NCI-H524 treated with DMSO at 0.1 percent for 48 hours (cell line): ENCODE data around the gene IGFBP2.

Experiments used
- DNase-seq: peaks from one replicate; lab custom pipeline; 2025; lab: John Stamatoyannopoulos, UW

IGFBP2 gene

DNA sequence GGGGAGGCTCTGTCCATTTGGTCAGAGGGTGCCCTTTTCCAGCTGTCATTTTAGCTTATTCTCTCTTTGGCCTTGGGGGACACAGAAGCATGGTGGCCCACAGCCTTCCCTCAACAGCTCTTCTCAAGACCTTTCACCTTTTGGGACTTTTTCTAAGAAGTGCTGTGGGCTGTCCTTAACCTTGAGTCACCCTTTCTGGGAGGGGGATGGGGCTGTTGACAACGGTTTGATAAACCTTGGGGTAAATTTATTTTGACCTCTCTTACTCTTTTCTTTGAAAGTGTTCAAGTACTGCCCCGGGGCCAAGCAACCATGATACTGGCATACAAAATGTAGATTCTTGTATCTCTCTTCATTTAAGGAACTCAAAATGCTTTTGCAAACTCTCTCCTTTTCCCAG lies 48.5 kb downstream of the IGFBP2 start:
- no peak for DNase-seq

DNA sequence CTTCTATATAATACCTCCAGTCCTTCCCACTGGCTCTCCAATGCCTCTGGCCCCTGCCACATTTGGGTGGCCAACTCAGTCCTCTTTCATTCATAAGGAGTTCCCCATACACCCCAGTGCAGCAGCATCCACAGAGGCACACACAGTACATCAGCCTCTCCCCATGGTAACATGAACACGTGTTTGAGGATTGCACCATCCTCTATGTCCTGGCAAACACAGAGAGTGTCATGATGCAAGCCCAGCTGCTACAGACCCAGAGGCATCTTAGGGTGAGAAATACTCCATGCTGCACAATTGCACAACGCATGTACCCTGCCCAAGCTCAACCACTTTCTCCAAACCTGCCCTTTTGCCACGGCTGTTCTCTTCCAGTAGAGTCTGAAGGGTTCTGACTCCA lies 50.6 kb downstream of the IGFBP2 start:
- no peak for DNase-seq

DNA sequence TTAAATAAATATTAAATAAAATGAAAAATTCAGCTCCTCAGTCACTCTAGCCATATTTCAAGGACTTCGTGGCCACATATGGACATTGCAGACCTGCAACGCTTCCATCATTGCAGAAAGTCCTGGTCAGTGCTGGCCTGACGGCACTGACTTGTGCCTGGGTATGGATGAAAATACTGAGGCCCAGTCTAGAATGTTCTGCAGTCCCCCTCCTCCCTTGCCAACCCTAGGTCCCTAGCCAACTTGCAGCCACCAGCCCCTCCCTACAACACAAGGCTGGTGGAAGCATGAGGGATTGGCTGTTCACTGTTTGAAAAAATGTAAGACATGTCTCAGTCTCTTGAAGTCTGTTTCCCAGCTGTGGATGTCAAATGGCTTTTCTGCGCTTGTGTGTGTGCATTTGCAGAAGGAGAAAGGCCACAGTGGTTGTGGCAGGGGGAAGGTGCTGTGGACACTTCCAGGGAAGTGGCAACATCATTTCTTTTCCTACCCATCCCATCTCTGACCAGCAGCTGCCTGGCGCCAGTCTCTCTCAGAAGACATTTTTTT lies 52.2 kb downstream of the IGFBP2 start:
- no peak for DNase-seq

DNA sequence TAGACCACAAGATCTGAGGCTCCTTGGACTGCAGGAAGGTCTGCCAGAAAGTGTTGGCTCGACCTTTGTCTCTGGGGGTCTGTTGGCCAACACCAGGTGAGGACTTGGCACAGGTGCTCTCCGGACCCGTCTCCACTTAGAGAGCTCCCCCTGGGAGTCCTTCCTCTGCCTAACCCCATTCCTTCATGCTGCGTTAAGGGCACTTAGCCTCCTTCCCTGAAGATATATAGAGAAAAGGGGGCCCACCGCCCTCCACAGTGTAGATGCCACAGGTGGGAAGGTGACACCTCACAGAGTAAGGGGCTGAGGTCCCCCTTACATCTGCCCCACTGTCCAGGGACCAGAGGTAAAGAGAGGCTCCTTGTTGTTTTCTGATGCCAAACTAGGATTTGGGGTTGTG lies 53.9 kb downstream of the IGFBP2 start:
- DNase-seq: no peak

DNA sequence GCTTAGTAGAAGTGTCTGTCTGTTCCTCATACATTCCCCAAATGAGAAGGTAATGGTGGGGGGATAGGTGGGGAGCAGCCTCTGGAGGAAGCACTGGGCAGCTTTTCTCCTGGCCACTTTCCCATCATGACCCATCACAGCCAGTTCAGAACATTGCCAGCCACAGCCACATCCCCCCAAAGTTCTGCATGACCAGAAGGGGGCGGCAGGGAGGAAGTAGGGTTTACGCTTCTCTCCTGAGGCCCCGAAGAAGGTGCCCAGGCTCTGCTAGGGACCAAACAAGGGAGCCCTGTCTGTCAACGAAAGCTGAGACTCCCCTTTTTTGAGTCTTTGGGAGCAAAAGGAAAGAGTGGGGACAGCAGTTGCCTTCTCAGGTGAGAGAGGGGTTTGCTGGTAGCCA lies 54.4 kb downstream of the IGFBP2 start:
- DNase-seq: no peak

DNA sequence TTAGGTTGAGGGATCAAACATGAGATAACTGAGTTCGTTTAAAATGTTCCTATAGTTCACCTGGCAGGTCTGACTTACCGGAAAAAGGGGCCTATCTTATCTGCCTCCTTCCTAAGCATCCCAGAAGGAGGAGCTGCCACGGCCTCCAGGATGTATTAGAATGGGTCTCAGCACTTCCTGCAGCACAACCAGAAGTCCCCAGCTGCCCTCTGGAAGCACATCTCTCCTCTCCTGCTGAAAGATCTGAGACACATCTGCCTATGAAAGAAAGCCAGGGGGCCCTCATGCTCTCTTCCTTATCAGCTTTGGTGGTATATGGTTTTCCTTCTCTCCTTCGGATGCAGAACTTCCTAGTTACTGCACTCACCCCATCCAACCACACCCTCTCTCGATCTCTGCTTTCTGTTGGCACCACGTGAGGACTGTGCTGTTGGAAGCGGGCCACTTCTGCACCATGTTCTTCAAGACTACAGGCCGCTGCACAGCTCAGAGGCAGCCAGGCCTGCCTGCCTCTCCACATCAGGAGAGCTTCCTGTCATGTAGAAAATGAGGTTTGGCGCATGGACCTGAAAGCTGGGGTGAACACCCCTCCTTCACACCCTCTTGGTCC lies 55.6 kb downstream of the IGFBP2 start:
- DNase-seq: no peak

DNA sequence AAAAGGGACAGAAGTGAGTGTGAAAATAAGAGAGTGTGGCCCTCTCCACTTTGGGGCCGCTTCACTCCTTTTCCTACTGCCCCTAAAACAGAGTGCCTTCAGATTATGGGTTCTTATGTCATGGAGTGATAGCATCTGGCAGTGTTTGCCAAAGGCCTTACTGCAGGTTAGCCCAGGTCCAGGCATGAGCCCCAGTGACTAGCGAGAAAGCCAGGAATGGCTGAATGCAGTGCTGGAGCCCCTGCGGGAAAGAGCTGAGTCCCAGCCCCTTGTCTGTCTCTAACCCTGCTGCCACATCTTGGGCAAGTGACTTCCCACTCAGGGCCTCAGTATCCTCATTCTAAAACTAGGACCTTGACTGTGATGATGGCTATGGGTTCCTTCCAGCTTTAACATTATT lies 56.2 kb downstream of the IGFBP2 start:
- DNase-seq: no peak

DNA sequence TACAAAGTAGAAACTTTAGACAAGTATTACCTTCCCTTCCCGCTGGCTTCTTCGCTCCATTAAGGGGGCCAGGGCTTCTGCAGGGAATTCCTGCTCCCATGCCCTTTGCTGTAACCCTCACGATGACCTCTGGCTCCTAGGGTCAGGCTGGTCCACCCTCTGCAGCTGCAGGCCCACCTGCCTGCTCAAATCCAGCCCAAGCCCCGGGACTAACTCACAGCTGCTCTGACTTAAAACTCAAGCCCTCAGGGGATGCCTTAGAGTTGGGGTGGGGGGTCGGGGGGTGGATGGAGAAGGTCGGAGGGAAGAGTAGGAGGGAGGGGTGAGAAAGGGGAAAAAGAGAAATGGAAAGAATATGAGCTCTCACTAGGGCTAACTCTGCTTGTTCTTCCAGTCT lies 57.2 kb downstream of the IGFBP2 start:
- DNase-seq: no peak

DNA sequence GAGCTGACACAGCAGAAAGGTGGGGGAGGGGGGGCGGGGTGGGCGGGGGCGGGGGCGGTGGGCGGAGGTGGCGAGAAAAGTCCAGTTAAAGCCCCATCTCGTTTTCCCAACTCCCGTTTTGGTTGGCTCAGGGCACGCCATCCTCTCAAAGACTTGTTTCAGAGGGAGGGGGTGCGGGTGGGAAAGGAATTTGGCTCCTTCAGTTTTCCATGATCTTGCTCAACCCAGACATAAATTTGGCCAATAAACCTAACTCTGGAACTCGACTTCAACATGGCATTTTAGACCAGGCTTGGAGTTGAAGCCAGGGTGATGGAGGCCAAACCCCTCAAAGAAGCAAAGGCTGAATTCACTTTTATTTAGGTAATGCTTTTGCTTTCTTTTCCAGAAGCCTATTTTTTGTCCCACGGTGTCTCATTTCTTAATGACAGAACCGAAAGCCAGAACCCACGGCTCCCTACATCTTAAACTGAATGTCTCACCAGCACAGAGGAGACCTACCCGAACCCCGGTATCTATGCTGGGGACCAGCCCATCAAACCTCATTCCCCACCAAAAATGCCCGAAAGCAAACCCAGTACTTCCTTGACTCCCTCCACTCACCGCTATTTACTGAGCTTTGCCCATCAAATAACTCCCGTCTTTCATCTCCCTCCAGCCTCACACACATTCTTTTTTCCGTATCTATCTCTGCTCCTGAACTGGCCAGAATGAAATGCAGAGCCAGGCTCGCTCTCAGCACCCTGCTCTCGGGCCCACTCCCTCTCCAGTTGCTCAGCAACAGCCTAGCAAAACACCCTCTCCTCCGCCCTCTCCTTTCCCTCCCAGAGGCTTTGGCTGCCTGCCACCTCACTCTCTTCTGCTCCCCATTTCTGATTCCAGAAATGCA lies 57.9 kb downstream of the IGFBP2 start:
- DNase-seq: peak; percentile 49

DNA sequence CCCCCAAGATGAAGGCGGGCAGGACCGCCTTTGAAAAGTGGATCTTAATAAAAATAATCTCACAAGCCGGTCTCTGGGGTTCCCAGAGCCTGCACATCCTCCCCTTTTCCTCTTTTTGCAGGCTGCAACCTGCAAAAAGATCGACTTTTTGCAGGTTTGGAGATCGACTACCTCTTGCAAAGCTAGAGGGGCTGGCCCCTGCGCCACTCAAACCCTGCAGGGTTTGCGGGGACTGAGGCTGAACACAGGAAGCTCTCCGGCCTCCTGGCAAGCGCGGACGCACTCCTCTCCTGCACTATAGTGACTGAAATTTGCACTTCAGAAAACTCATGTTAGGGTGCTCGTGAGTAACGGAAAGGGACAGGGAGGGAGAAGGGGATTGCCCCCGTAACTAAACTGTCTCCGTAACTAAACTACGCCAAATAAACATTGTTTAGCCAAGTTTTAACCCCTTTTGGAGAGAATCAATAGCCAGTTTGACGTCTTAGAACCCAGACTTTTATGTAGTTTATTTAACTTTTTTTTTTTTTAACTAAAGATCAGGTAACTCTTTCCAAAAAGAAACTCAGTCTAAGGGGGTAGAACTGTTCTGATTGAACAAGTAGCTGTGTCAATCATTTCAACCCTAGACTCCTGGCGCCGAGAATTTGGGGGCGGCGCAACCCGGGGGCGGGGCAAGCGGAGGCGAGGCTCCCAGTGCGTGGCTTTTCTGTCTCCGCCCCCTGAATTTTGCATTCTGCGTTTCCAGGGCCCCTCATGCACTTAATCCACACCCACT lies 59.6 kb downstream of the IGFBP2 start:
- peak; percentile 77 for DNase-seq

DNA sequence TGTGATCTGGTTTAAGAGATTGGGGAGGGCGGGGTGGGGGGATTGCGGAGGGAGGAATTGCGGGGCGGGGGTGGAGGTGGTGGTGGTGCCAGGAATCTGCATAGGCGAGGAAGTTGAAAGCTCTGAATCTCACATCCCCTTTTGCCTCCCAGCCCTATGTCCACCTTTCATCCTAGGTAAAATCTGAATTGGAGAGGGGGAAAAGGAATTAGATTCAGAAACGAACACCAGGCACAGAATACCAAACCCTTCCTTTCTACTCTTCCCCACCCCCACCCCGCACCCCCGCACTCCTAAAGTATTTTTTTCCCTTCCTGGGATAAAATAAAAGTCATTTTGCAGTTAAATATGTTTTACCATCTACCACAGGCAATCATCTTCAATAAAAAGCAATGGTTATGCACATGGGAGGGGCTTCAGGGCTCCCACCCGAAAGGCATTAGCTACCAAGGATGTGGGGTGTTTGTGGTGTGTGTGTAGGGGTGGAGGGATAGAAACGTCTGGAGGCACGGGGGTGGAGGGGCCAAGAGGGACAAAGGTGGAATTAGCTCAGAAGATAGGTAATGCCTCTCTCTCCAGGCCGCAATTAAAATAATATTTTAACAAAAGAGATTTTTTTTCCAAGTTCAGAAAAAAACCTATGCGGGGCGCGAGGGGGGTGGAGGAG lies 60.3 kb downstream of the IGFBP2 start:
- DNase-seq: no peak

DNA sequence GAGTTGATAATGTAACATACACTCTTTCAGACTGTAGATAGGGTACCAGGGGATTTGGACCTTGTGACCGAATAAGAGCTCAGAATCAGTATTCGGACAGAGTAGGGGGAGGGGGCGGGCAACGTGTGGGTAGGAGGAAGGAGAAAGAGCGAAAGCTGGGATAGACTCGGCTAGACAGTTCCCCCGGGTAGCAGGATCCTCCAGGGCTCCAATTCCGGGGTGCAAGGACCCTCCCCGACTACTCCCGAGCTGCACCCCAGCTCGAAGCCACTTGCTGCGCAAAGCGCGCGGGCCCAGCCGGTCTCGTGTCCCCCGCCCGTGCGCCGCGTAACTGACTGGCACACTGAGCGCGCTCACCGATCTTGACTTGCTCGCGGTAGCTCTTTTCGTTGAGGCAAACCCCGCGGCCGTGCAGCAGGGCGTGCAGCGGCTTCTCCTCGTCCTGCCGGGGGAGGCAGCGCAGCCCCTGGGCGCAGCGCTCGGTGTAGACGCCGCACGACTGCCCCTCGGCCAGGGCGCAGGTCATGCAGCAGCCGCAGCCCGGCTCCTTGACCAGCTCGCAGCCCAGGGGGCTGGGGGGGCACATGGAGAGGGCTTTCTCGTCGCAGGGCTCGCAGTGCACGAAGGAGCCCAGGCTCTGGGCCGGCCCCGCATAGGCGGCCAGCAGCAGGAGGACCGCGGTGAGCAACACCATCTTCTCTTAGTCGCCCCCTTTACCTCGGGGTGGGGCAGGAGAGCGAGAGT lies 61.0 kb downstream of the IGFBP2 start:
- no peak for DNase-seq

DNA sequence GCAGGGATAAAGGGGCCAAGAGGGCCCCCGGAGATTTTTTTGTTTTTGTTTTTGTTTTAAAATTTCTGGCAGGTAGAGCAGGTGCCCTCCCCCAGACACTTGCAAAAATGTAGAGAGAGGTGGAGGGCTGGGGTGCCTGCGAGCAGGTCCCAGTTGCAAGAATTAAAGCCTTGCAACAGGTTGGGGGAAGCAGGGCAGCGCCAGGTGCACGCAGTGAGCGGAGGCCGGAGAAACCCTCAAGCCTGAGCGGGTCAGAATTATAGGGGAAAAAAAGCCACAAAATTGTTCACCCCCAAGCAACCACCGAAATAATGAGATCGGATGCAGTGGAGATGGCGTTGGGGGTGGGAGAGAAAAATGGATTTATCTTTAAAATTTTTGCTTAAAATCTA lies 61.6 kb downstream of the IGFBP2 start:
- no peak for DNase-seq

DNA sequence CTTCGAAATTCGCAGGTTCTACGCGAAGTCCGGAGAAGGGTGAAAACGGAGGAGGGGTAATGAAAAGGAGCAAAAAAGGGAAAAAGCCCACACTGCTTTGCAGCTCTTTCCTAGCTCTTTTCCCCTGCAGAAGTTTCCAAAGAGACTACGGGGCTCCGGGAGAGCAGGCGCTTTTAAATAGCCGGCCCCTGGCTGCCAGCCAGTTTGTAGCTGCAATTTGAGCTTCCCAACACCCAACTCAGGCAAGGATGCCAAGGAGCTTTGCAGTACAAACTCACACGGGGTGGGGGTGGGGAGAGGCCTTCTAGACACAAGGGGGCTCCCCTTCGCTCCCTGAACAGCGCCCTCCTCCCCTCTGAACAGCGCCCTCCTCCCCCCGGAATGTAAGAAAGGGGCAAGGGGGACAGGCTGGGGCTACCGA lies 62.2 kb downstream of the IGFBP2 start, which contains the start of gene IGFBP5:
Gene IGFBP5 (minus strand): TSS at position 149 of the 421 bp plus-strand sequence. CDS start 774 bp downstream, outside the sequence.
- peak; percentile 63 for DNase-seq

DNA sequence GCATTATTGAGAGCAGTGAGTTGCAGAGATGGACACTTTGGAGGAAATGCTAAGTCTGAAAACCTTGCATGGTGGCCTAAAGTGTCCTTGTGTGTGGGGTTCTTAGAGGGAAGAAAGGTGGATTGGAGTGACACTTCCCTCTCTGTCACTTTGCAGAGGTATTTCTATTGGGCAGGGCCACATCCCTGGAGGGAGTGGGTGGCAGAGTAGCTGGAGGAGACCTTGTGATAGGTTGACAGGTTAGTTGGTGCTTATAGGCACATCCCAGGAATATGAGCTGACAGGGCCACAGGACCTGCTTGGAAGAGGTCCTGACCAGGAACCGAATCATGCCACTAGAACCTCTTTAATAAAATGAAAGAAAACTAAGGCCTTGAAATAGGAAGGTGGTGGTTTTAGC lies 63.1 kb downstream of the IGFBP2 start:
- no peak for DNase-seq

DNA sequence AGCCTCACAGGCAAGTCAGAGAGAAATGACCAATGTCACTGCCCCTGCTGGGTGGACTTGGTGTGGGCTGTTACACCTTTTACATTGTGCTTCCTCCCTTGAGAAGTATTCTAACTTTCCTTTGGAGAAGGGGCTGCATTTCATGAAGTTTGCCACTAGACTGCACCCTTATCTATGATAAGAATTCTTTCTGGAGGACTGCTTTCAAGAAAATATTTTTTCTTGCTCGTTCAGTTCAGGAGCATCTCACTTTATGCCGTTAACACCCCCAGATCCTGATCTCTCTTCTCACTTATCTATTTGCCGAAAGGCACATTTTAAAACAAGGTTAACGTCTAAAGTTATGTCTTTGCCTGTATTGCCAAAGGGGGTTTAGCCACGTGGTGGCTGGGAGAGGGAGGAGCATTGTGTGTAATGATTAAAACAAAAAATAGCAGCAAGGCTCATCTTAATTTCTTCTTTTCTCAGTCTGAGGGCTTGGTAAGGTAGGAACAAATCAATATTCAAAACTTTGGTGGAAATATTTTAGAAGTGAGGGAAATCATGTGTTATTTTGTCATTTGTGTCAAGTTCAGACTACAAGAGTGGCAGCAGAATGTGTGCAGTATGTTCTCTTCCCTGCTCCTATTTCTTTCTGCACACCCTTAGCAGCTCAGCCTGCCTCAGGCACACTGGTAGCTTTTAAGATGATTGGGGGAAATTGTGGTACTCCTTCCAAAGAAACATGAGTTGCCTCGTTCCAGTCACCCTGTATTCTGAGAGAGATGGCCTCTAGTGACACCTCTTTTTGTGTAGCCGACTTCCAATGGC lies 63.7 kb downstream of the IGFBP2 start:
- peak; percentile 21 for DNase-seq

DNA sequence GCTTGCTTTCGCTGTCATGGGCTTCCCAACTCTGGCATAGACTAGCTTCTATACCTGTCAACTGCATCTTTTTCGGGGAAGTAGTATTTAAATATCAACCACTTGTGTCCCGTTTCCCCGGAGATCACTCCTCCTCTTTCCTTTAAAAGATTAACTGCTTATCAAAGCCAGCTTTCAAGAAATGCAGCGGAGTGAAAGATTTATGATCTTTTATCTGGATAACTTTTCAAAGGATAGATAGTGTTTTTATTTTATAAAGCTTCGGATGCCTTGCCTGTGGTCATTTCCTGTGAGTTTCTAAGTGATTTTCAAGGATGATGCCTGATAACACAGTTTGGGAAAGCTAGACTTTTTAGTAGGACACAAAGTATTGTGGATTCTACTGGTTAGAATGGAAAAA lies 65.1 kb downstream of the IGFBP2 start:
- no peak for DNase-seq

DNA sequence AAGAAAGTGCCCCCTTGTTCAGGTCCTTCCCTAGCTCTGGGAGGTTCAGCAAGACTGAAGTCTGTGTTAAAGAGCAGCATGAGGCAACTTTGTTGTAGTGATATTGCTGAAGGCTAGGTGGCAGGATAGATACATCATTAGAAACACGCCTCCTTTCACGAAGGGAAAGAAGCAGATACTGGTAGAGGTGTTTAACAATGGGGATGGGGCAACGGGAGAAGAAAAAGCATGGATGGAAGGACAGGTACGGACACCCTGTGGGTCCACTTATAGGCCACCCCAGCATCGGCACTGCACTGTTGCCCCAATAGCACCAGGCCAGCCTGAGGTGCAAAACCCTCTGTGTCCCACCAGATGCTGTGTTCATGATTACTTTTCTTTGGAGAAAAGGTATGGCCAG lies 65.7 kb downstream of the IGFBP2 start:
- peak; percentile 38 for DNase-seq

DNA sequence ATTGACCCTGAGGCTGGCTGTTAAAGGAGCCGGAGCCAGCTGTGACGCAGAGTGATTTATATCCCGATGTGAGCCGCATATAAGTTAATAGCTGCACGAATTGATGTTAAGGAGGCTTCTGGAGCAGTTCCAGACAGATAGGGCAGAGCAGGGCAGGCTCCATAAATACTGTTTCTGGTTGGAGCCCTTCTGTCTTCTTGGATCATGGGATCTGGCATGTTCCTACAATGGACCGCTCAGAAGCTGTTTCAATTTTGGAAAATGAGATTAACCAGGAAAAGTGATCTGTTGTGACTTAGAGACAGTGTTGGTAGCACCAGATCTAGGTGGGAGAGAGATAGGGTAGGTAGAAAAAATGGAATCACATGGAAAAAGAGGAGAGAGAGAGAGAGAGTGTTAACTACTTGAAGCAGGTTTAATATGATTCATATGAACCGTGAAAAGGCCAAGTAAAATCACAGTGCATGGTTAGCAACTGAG lies 66.9 kb downstream of the IGFBP2 start:
- no peak for DNase-seq

DNA sequence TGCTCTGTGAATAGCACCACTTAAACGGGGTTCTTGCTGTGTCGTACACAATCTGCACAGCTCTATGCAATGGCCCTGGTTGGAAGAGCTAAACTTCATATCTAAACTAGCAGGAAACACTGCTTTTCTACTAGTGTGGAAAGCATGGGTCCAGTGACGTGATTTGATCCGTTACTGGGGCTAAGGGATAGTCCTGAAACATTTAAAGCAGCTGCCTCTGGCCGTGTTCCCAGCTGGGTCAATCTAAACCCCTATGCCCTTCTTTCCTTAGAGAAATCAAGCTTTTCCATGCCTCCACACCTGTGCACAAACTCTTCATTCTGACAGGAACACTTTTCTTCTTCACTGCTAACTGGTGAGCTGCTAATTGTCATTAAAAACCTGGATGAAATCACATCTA lies 67.6 kb downstream of the IGFBP2 start:
- DNase-seq: no peak
